ENCODE measurements around the gene USP17L10.
"Not testable (repeated sequence)": the region's sequence is repeated elsewhere in the genome, so short reads cannot be mapped to it uniquely, and the experiment has no call there.

GRCh38 chr4:9234085-9234484, 23.6 kb downstream of the USP17L10 start, which contains the start of gene USP17L15:
- TF ChIP-seq CTCF (conservative IDR thresholded peaks at IDR 0.05 in 1 of 2, IDR thresholded peaks at IDR 0.05 in 1 of 2; ENCODE audit: extremely low read depth in 1 of 2, insufficient read depth in 1 of 2, low read depth in 1 of 2, low read length in 2 of 2); EZH2 (IDR thresholded peaks at IDR 0.05; ENCODE audit: borderline replicate concordance, low read length): not testable (repeated sequence)

Measured in mammary epithelial cell (primary cell).